Measurements from ENCODE around the gene MMP2.

DNA sequence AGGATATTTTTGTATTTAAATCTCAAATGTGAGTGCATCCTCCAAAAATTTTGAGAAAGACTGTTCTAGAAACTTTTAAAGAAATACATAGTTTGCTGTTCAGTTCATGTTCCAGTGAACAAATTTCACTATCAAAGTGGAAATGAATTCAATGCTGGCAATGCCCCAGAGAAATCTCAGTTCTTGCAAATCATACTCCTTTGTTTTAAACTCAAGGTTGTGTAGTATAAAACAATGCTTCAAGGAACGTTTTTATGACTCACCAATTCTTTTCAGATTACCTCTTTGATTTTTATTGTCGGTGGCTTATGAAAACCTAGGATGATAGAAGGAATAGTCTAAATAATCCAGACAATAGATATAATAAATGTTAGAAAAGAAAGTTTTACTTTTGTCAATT lies 47.4 kb downstream of the MMP2 start:
- TF ChIP-seq NKX3-1 (CRISPR knock-in tag; IDR thresholded peaks at IDR 0.05): no peak
- TF ChIP-seq ZNF724P (CRISPR knock-in tag; IDR thresholded peaks at IDR 0.05; ENCODE audit: borderline replicate concordance): no peak
- no peak for TF ChIP-seq ZNF572 (CRISPR knock-in tag; IDR thresholded peaks at IDR 0.05)
- TF ChIP-seq EZH2 (conservative IDR thresholded peaks at IDR 0.05; ENCODE audit: low read depth, low read length): no peak
- no peak for TF ChIP-seq ZNF773 (CRISPR knock-in tag; IDR thresholded peaks at IDR 0.05; ENCODE audit: borderline replicate concordance)
- TF ChIP-seq ELF3 (CRISPR knock-in tag; IDR thresholded peaks at IDR 0.05): no peak
- no peak for TF ChIP-seq POLR2AphosphoS2 (IDR thresholded peaks at IDR 0.05; ENCODE audit: low read depth, low read length)

All from HepG2 (cell line).